ENCODE data around the gene HIVEP3. TPM values are rescaled to one million over a fixed set of nuclear protein-coding genes. Genes with fewer than 3 reads are reported as not detected.

The HIVEP3 gene
- total RNA-seq, 1 donor, result 1.2 TPM

- DNase-seq (ENCODE audit: low read depth), result no peak
- H3K4me3 ChIP-seq (ENCODE audit: low read depth, low read length), result no peak overlapping the region
- no peak for TF ChIP-seq CTCF (IDR thresholded peaks at IDR 0.05; ENCODE audit: insufficient read depth, low read length)
Measured at GRCh38 chr1:41507110-41507720, 411.5 kb downstream of the HIVEP3 start.

DNA sequence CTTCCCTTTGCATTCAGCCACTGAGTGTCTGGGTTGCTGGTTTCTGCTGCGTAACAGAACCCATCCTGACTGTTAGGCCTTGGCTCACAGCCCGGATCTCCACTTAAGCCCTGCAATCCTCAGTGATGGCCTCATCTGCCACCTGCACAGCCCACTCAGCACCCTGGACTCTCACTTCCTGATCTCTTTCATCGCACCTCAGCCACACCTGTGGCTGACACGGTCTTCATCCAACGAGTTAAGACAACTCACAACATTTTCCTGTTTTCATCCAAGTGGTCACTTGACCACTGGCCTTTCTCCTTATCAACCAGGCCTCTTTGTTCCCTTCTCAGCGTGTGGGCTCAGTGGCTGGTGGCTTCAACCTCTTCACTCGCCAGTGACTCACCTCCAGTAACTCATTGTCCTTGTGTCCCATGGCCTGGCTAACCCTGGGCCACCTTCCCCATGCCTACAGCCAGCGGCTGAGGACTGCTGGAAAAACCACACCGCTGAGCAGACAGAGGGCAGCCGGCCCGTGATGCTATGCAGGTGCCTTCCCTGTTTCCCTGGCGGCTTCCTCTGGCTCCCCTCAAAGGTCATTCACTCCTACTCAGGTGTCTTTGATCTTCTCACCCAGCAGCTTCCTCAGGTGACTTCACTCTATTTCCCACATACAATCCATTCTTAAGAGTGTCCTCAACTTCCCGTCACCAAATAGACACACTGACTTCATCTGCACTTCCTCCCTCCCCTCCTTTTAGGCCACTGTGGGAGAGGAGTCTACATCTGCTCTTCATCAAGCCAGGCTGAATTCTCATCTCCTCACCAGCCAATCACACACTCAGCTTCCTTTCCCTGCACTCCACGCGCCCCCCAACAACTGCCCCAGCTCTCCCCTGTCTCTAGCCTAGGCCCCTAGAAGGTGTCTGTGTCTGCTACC, 414.3 kb downstream of the HIVEP3 start:
- no peak for TF ChIP-seq CTCF (IDR thresholded peaks at IDR 0.05; ENCODE audit: insufficient read depth, low read length)
- DNase-seq (ENCODE audit: low read depth), result peak; percentile 31
- H3K4me3 ChIP-seq (ENCODE audit: low read depth, low read length), result no peak overlapping the region

- DNase-seq (ENCODE audit: low read depth), result no peak
- no peak overlapping the region for H3K4me3 ChIP-seq (ENCODE audit: low read depth, low read length)
- no peak for TF ChIP-seq CTCF (IDR thresholded peaks at IDR 0.05; ENCODE audit: insufficient read depth, low read length)
Measured at GRCh38 chr1:41503538-41504113, 415.1 kb downstream of the HIVEP3 start.

- no peak for DNase-seq (ENCODE audit: low read depth)
- no peak overlapping the region for H3K4me3 ChIP-seq (ENCODE audit: low read depth, low read length)
- no peak for TF ChIP-seq CTCF (IDR thresholded peaks at IDR 0.05; ENCODE audit: insufficient read depth, low read length)
Measured at GRCh38 chr1:41502912-41503311, 415.8 kb downstream of the HIVEP3 start.

DNA sequence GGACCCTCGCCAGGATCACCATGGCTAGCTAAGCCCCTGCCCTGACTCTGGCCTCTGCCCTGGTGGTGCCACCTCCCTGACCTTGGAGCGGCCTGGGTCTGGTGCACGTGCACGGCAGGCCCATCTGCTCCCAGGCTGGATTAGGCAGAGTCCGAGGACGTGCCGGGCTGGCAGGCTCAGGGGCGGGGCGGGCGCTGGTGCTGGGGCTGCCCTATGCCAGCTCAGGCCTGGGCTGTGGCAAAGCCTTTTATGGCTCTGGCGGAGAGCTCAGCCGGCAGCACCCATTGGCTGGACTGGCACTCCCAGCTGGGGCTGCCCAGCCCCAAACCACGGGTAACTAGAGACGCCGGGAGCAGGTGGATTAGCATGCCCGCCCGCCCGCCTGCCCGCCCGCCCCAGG, 417.1 kb downstream of the HIVEP3 start:
- no peak for TF ChIP-seq CTCF (IDR thresholded peaks at IDR 0.05; ENCODE audit: insufficient read depth, low read length)
- no peak overlapping the region for H3K4me3 ChIP-seq (ENCODE audit: low read depth, low read length)
- DNase-seq (ENCODE audit: low read depth), result no peak

DNA sequence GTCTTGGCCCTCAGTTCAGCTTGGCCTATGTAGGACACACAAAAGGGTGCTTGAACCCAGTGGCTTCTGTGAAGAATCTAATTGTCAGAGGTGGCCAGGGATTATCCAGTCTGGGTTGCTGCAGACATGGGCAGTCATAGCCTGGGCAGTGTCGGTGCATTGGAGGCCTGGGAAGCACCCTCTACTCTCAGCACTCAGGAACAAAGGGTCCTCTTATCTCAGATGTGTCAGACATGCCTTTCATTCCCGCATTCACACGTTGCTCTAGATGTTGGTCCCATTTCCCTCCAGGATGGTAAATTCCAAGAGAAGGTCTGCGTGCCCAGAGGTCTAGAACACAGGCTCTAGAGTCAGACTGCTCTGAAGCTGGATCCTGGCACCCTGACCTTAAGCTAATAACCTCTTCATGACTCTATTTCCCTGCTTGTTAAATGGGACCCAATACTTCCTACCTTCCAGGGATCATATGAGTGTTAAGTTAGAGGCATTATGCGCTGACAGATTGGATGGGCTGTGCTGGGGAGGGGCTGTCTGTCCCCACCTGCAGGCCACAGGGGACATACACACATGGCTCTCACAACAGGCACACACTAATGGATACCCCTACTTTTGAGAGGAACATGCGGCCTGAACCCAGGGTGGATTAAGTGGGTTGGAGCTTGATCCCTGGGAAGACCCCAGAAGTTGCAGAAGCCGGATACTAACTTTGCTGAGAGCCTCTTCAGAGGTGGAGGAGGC, 417.8 kb downstream of the HIVEP3 start:
- no peak overlapping the region for H3K4me3 ChIP-seq (ENCODE audit: low read depth, low read length)
- no peak for DNase-seq (ENCODE audit: low read depth)
- TF ChIP-seq CTCF (IDR thresholded peaks at IDR 0.05; ENCODE audit: insufficient read depth, low read length), result no peak

Measured in fibroblast of the aortic adventitia (primary cell).